ENCODE results near the gene TRAF7. TPM values are rescaled to one million over a fixed set of nuclear protein-coding genes. Genes with fewer than 3 reads are reported as not detected.

TRAF7 gene
- polyA plus RNA-seq, 3 donors = 5.9 to 41.9 (median 6.7) TPM

DNA sequence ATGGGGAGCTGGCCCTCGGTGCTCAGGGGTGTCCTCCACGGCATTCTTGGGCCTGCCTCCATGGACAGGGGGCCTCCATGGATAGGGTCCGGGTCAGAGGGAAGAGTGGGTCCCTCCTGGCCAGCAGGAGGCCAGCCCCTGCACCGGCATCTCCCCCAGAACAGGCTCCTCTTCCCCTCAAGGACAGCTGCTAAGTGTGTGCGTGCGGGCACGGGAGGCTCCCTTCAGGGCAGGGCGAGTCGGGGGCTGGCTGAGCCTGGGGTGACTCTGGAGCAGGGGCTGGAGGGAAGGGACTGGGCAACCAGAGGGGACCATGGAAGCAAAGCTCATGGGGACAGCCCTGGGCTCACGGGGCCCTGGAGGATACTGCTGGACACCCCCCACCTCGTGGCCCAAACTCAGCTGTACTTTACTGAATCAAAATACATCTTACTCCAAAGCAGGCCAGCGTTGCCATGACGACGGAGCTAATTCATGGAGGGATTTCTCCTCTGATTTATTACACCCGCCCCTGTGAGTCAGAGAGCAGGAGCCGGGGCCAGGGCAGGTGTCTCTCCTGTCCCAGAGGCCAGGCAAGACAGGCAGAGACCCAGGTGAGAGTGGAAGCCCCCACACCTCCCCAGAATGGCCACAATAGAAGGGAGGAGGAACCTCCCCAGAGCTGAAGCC lies 38.7 kb downstream of the TRAF7 start:
- Histone ChIP-seq H3K36me3 (replicated peaks in 1 of 2; ENCODE audit: control insufficient read depth in 1 of 2, insufficient read depth in 2 of 2, low read length in 2 of 2) (no peaks in the 10 kb centered on the region), H4K20me1 (ENCODE audit: insufficient read depth, low read length) (no peaks in the 10 kb centered on the region), H3K4me3 (replicated peaks in 1 of 3; ENCODE audit: low read depth in 2 of 3, low read length in 3 of 3) (no peak overlapping the region), H3K4me2 (replicated peaks; ENCODE audit: extremely low read depth, low read length, poor library complexity, severe bottlenecking) (no peak overlapping the region), H3K79me2 (ENCODE audit: insufficient read depth, low read length) (no peaks in the 10 kb centered on the region), H3K9me3 (replicated peaks in 1 of 2; ENCODE audit: control insufficient read depth in 1 of 2, insufficient read depth in 1 of 2, low read length in 2 of 2) (peaks cover 0 to 7% of the 10 kb centered on the region in 2 donors), H3K27ac (ENCODE audit: low read depth in 1 of 2, low read length in 2 of 2) (no peak overlapping the region), H3K9ac (ENCODE audit: insufficient read depth, low read length, poor library complexity, severe bottlenecking) (no peak overlapping the region), H2AFZ (ENCODE audit: insufficient read depth, low read depth, low read length, poor library complexity, severe bottlenecking) (no peak overlapping the region), H3K27me3 (ENCODE audit: control insufficient read depth in 2 of 2, insufficient read depth in 2 of 2, low read length in 2 of 2) (peaks cover 35 to 51% of the 10 kb centered on the region in 2 donors), H3K4me1 (ENCODE audit: control insufficient read depth in 1 of 2, insufficient read depth in 2 of 2, low read length in 2 of 2) (peaks cover 3 to 7% of the 10 kb centered on the region in 2 donors)
- 74% methylated on average over 5 of the region's 16 CpGs for WGBS (ENCODE audit: insufficient coverage)
- no peak for DNase-seq
- Mint-ChIP-seq H3K4me3 (peak overlapping the region in 1 of 2 donors; percentile 74), H3K9me3 (peaks cover 0 to 13% (median 4%) of the 10 kb centered on the region in 7 donors), H3K27me3 (ENCODE audit: low read depth in 3 of 3) (peaks cover 49 to 63% (median 58%) of the 10 kb centered on the region in 3 donors), H3K36me3 (no peaks in the 10 kb centered on the region), H3K4me1 (peaks cover 4% of the 10 kb centered on the region), H3K27ac (no peak overlapping the region)
- intact Hi-C loops (cut with micrococcal nuclease) = no loop called here
- no peak for TF ChIP-seq CTCF (IDR thresholded peaks at IDR 0.05)

- Mint-ChIP-seq H3K36me3 (no peaks in the 10 kb centered on the region), H3K27me3 (ENCODE audit: low read depth in 3 of 3) (peaks cover 51 to 68% (median 58%) of the 10 kb centered on the region in 3 donors), H3K4me1 (peaks cover 4% of the 10 kb centered on the region), H3K27ac (peak overlapping the region in 1 of 7 donors; percentile 53), H3K9me3 (peaks cover 0 to 13% (median 4%) of the 10 kb centered on the region in 7 donors), H3K4me3 (peak overlapping the region in 1 of 2 donors; percentile 74)
- peak; percentile 25 to 49 (median 32) for DNase-seq
- H2AFZ ChIP-seq (ENCODE audit: insufficient read depth, low read depth, low read length, poor library complexity, severe bottlenecking) = no peak overlapping the region
- no peak overlapping the region for H3K9ac ChIP-seq (ENCODE audit: insufficient read depth, low read length, poor library complexity, severe bottlenecking)
- no peak overlapping the region for H3K4me2 ChIP-seq (replicated peaks; ENCODE audit: extremely low read depth, low read length, poor library complexity, severe bottlenecking)
- H4K20me1 ChIP-seq (ENCODE audit: insufficient read depth, low read length) = no peaks in the 10 kb centered on the region
- no peak overlapping the region for H3K27ac ChIP-seq (ENCODE audit: low read depth in 1 of 2, low read length in 2 of 2)
- intact Hi-C loops (cut with micrococcal nuclease) = loop anchor here in 1 of 2 donors (5.0 kb wide), 1 partner anchor 57 kb away; the partner anchor contains the start of gene ECI1
- H3K4me1 ChIP-seq (ENCODE audit: control insufficient read depth in 1 of 2, insufficient read depth in 2 of 2, low read length in 2 of 2) = peaks cover 3 to 7% of the 10 kb centered on the region in 2 donors
- WGBS (ENCODE audit: insufficient coverage) = 25% methylated on average over 8 of the region's 10 CpGs
- H3K79me2 ChIP-seq (ENCODE audit: insufficient read depth, low read length) = no peaks in the 10 kb centered on the region
- no peak overlapping the region for H3K4me3 ChIP-seq (replicated peaks in 1 of 3; ENCODE audit: low read depth in 2 of 3, low read length in 3 of 3)
- H3K27me3 ChIP-seq (ENCODE audit: control insufficient read depth in 2 of 2, insufficient read depth in 2 of 2, low read length in 2 of 2) = peaks cover 35 to 54% of the 10 kb centered on the region in 2 donors
- peaks cover 0 to 7% of the 10 kb centered on the region in 2 donors for H3K9me3 ChIP-seq (replicated peaks in 1 of 2; ENCODE audit: control insufficient read depth in 1 of 2, insufficient read depth in 1 of 2, low read length in 2 of 2)
- H3K36me3 ChIP-seq (replicated peaks in 1 of 2; ENCODE audit: control insufficient read depth in 1 of 2, insufficient read depth in 2 of 2, low read length in 2 of 2) = no peaks in the 10 kb centered on the region
- TF ChIP-seq CTCF (IDR thresholded peaks at IDR 0.05) = peak; percentile 41
These were observed 39.3 kb downstream of the TRAF7 start for GRCh38 chr16:2194852-2195321.

All from CD14-positive monocyte (primary cell).